Activated CD4-positive, alpha-beta T cell treated with anti-CD3 and anti-CD28 coated beads for 48 hours (primary cell): ENCODE results near the gene TNFRSF8.
A peak's percentile ranks its signal among the peaks of the same experiment; 100 is the strongest.

Experiments
- DNase-seq: peaks from one replicate; pipeline ENCODE4 v3.0.0-alpha.2; 2020

Gene TNFRSF8

GRCh38 chr1:12178511-12178910 is 115.4 kb downstream of the TNFRSF8 start:
- no peak for DNase-seq

DNA sequence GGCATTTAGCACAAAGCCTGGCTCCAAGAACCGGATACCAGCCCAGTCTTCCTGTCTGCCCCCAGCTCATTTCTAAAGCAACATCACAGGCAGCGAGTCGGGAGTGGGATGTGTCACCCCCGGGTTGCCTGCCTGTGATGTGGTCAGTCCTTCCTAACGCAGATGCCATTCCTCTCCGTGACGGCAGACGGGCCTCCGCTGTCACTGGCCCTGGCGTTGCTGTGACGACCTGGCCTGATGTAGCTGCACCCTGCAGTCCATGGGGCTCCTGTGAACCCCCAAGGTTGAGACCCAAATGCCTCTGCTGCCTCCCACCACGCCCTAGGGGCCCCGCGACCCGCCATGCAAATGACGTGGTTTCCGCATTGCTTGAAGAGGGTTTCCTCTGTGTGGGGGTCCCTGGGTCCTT is 116.0 kb downstream of the TNFRSF8 start:
- DNase-seq = peak; percentile 89

- DNase-seq = no peak
Measured at GRCh38 chr1:12179676-12180075, 116.6 kb downstream of the TNFRSF8 start.

DNA sequence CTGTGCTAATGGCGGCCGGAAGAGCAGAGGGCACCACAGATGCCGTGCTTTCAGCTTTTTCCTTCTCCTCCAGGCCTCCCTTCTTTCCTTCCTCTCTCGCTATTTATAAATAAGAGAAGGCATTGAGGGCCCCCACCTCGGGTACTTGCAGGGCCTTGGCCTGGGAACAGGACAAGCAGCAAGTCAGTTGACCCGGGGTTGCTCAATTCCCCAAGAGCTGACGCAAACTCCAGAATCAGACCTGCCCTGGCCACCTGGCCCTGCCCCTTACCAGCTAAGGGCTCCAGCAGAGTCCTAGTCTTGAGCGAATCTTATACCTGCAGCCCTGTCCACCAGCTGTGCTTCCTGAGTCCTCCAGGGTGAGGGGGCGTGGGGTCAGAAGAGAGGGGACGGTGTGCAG is 117.2 kb downstream of the TNFRSF8 start:
- DNase-seq = no peak

GRCh38 chr1:12180903-12181302 is 117.8 kb downstream of the TNFRSF8 start:
- no peak for DNase-seq

DNA sequence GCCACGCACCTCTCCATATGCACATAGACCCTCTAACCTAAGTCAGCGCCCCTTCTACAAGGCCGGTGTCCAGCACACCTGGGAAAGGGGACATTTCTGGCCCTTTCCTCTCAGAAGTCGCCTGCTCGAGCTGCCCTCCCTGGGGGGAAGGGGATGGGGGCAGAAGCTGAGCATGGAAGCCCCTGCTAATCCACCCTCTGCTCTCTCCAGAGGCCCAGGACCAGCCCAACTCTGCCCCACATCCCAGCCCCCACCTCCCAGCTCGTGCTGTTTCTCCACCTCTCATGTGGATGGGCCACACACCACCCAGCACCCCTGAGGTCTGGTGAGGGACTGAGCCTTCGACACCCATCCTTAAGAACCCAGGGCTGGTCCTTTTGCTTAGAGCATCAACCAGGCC is 118.5 kb downstream of the TNFRSF8 start:
- no peak for DNase-seq

GRCh38 chr1:12182410-12182984 is 119.4 kb downstream of the TNFRSF8 start:
- no peak for DNase-seq

DNA sequence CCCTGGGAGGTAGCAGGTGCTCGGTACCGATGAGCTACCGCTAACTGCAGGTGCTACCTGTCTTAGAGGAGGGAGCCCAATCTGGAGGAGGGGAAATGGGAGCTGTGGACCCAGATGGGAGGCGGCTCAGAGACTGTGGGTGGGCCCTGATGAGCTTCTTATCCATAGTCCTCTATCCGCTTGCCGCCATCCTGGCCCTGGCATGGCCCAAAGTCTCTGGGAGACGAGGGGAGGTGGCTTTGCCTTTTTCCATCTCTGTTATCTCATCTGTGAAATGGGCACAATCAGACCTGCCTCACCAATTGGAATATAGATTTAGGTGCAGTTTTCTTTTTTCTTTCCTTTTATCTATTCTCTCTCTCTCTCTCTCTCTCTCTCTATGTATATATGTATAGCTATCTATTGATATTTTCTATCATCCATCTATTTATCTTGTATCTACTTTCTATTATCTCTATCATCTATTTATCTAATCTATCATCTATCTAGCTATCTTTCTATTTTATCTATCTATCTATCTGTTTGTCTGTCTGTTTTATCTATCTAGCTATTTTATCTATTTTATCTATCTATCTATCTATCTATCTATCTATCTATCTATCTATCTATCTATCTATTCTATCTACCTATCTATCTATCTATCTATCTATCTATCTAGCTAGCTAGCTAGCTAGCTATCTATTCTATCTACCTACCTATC is 120.1 kb downstream of the TNFRSF8 start:
- no peak for DNase-seq

GRCh38 chr1:12184008-12184681 is 121.0 kb downstream of the TNFRSF8 start:
- no peak for DNase-seq

DNA sequence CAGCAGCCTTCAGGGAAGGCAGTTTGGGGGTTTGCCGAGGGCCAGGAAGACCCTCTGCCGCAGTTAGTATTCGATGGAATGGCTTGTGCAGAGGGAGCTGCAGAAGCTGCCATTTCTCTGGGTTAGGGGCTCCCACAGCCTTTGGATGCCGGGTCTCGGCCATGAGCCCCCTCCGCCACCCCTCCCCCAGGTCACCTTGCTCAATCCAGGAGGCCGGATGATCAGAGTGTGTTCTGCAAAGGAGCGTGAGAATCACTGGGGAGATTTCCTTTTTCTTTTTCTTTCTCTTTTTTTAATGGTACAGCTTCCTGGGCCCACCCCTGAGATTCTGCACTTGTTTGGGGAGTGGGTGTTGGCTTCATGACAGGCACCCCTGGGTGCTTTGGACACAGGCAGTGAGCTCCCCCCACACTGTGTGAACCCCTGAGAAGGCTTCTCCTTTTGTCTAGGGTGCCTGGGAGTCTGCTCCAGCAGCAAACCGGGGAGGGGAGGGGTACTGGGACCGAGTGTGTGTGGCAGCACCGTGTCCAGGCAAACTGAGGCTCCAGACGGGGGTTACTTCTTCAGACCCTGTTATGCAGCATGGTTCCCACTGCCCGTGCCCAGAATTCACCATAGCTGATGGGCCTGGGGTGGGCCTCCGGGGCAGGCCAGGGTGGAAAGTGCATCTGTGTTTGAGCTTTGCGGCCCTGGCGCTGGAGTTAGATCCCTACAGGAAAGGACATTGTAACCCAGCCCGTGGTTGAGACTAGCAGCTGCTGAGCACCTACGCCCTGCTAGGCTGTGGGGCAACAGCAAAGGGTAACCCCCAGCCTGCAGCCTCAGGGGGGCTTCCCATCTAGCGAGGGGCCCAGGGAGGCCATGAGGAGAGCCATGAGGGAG is 122.2 kb downstream of the TNFRSF8 start:
- DNase-seq = no peak

DNA sequence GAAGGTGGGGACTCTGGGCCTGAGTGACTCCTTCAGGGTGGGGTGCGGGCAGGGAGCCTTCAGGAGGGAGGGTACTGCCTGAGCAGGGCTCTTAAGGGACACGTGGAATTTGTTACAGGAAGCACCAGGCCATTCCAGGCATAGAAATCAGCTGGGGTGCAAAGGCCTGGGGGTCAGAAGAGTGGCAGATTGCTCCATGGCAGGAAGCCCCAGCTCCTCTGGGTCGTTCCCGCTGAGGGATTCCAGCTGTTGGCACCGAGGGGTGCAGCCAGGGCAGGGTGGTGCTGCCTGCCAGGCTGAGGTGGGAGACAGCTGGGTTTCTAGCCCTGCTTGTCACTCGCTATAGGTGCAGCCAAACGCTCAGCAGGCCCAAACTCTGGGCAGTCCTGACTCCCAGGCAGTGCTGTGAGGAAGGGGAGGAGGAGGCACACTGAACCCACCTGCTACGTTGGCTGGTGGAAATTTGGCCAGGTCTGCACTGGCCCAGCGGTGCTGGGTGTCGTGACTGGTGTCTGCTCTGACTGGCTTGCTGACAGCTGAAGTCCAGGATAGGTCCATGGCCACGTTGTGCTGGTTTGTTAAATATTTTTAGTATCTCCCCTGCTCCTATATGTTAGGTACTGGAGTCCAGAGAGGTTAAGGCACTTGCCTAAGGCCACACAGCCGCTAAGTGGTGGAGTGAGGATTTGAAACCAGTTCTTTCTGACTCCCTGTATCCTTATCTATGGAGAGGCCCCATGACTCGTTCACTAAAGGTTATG is 123.0 kb downstream of the TNFRSF8 start:
- DNase-seq = no peak

GRCh38 chr1:12186679-12186985 is 123.5 kb downstream of the TNFRSF8 start:
- DNase-seq = no peak

DNA sequence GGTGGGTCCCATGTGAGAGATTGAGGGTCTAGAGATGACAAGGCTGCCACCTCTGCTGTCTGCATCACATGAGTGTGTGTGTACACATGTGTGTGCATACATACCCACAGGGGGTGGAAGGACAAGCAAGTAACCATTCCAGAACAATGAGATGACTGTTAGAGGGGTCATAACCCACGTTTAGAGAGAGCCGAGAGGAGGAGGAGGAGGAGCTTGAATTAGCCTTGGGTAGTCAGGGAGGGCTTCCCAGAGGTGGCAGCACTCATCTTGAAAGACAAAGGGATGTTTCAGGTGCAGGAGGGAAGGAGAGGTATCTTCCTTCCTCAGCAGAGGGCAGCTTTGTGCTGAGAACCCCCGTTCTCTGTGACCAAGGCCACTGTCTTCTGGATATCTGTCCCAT is 125.0 kb downstream of the TNFRSF8 start:
- DNase-seq = no peak

GRCh38 chr1:12188657-12189327 is 125.7 kb downstream of the TNFRSF8 start:
- no peak for DNase-seq

DNA sequence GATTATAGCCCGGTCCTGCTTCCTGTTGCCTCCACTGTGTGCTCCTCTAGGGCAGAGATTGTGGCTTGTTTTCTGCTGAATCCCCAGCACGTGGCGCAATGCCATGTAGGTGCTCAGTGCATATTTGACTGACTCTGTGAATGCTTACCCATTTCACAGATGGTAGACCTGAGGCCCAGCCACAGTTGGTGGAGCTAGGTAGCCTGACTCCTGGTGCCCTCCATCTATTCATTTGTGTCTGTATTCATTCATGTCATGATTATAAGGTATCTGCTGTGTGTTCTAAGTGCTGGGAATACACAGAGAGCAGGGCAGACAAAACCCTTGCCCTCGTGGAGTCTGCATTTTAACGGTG is 126.2 kb downstream of the TNFRSF8 start:
- DNase-seq = no peak

GRCh38 chr1:12191242-12192032 is 128.3 kb downstream of the TNFRSF8 start:
- no peak for DNase-seq
